ENCODE results near the gene PKHD1.

DNA sequence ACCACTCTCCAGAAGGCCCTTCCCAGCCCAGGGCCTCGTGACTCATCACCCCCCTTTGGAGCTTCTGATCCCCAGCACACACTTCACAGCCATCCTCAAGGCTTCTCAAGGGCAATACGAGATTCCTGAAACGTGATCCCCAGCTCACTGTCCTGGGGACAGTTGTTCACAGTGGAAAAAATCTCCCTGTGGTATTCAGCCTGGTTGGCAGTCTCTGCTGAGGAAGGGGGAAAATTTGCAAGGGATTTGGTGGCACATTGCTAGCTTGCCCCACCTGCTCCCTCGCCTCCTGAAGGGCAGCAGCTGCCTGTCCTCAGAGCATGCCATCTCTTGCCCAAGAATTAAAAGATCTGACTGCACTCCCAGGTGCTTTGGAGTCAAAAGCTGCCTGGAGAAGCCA is 20.7 kb upstream of the PKHD1 start:
- TF ChIP-seq POLR2AphosphoS5 (IDR thresholded peaks at IDR 0.05) (no peak), EP300 (IDR thresholded peaks at IDR 0.05; ENCODE audit: low read depth) (no peak)
- TF ChIP-seq, protein P1, sequence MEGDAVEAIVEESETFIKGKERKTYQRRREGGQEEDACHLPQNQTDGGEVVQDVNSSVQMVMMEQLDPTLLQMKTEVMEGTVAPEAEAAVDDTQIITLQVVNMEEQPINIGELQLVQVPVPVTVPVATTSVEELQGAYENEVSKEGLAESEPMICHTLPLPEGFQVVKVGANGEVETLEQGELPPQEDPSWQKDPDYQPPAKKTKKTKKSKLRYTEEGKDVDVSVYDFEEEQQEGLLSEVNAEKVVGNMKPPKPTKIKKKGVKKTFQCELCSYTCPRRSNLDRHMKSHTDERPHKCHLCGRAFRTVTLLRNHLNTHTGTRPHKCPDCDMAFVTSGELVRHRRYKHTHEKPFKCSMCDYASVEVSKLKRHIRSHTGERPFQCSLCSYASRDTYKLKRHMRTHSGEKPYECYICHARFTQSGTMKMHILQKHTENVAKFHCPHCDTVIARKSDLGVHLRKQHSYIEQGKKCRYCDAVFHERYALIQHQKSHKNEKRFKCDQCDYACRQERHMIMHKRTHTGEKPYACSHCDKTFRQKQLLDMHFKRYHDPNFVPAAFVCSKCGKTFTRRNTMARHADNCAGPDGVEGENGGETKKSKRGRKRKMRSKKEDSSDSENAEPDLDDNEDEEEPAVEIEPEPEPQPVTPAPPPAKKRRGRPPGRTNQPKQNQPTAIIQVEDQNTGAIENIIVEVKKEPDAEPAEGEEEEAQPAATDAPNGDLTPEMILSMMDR (IDR thresholded peaks at IDR 0.05), result no peak
